PFSK-1 (cell line): ENCODE data around the gene FAT4.

Experiments
- POLR2AphosphoS5 ChIP-seq: IDR thresholded peaks from 2 replicates; pipeline ENCODE4 v1.6.1; 2012; ENCODE audit warnings: low read depth, mild to moderate bottlenecking, control low read depth, low read length, moderate library complexity
- REST ChIP-seq, 2 experiments: IDR thresholded peaks; 2 replicates each; pipeline versions ENCODE4 v1.6.1 to v1.8.0; 2011 to 2012; ENCODE audit warnings: low read depth in 2 of 2, low read length in 2 of 2, control low read depth in 1 of 2, inconsistent platforms in 1 of 2, mild to moderate bottlenecking in 1 of 2, moderate library complexity in 1 of 2; ENCODE audit not compliant: insufficient read depth in 1 of 2
- TAF1 ChIP-seq: IDR thresholded peaks from 2 replicates; pipeline ENCODE4 v1.6.1; 2012; ENCODE audit warnings: low read length, control low read depth, borderline replicate concordance; ENCODE audit not compliant: insufficient read depth

GRCh38 chr4:125334926-125335325 lies 20.2 kb downstream of the FAT4 start:
- no peak for TF ChIP-seq TAF1
- TF ChIP-seq POLR2AphosphoS5 = no peak
- TF ChIP-seq REST (IDR thresholded peaks at IDR 0.05; ENCODE audit: insufficient read depth in 1 of 2, low read depth in 2 of 2, low read length in 2 of 2) = no peak
